HG02938 (cell line): ENCODE measurements around the gene SLC25A47.
A peak's percentile ranks its signal among the peaks of the same experiment; 100 is the strongest.
"Not testable (repeated sequence)": the region's sequence is repeated elsewhere in the genome, so short reads cannot be mapped to it uniquely, and the experiment has no call there.

ENCODE experiments used
- ATAC-seq: cut with Tn5 transposase; IDR thresholded peaks from one replicate; pipeline ENCODE4 v1.9.1; 2021; ENCODE audit warnings: mild to moderate bottlenecking, moderate library complexity; ENCODE audit not compliant: unreplicated experiment

SLC25A47 gene

DNA sequence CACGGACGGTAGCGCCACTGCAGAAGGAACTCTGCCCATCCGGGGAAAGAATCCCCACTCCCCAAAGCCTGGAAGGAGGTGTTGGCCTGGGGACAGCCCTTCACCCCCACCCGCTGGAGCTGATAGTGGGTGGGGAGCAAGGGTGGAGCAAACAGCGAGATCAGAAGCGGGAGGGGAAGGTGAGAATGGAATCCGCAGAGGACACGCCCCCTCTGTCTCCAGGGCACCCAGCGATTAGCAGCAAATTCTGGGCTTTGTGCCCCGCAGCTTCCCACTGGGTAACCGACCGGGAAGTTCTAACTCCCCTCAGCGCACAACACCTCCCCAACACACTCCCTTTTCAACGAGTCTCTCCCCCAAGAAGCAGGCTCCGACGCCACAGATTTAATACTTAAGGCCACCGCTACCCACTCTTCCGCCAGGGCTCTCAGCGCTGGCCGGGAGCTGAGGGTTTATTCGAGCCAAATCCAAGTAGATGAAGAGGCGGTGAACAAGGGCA, 18.3 kb upstream of the SLC25A47 start:
- no peak for ATAC-seq

GRCh38 chr14:100305324-100306100, 17.6 kb upstream of the SLC25A47 start:
- ATAC-seq: no peak

- peak; percentile 70 for ATAC-seq
Observed at GRCh38 chr14:100306101-100306997, 16.8 kb upstream of the SLC25A47 start, which contains the start of gene SLC25A29. Gene SLC25A29, minus strand, starts transcription at chr14:100306444. Its CDS starts 212 bp downstream, at chr14:100306232.

DNA sequence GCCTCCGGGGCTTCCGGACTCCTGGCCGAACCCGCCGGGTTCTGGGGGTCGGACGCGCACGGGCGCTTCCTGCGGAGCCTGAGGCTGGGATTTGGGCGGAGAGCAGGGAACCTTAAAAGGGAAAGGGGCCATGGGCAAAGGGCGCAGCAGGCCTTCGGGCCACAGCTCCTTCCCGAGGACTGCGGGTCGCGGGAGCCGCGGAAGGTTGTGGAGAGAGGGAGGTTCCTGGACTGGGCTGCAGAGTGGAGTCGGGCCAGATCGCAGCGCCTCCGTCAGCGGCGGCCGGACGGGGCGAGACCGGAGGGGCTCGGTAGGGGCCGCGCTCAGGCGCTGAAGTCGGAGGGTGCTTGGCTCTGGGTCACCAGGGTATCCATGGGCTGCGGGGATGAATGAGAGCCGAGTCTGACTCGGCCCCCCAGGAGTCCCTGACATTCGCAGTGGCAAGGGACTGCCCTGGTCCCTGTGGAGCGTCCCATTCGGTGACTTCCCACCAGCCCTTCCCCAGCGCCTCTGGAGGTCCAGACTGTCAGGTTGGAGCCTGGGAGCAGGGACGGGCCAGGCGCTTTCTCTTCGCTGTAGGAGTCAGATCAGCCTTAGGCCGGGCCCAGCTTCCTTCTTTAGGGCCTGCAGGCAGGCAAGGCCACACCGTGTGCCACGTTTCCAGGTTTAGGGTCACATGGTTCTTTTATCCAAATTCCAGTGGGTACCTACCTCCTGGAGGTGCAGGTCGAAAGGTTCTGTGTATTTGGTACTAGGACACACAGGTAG, 16.0 kb upstream of the SLC25A47 start:
- ATAC-seq: peak; percentile 21

- no peak for ATAC-seq
Observed at GRCh38 chr14:100307766-100308426, 15.2 kb upstream of the SLC25A47 start.

DNA sequence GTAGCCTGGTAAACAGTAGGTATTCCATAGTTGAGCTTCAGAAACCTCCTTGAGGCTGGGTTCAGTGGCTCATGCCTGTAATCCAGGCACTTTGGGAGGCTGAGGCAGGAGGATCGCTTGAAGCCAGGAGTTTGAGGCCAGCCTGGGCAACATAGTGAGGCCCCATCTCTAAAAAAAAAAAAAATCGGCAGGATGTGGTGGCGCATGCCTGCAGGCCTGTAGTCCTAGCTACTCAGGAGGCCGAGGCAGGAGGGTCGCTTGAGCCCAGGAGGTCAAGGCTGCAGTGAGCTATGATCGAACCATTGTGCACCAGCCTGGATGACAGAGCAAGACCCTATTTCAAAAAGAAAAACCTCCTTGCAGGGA, 14.7 kb upstream of the SLC25A47 start:
- ATAC-seq: not testable (repeated sequence)

DNA sequence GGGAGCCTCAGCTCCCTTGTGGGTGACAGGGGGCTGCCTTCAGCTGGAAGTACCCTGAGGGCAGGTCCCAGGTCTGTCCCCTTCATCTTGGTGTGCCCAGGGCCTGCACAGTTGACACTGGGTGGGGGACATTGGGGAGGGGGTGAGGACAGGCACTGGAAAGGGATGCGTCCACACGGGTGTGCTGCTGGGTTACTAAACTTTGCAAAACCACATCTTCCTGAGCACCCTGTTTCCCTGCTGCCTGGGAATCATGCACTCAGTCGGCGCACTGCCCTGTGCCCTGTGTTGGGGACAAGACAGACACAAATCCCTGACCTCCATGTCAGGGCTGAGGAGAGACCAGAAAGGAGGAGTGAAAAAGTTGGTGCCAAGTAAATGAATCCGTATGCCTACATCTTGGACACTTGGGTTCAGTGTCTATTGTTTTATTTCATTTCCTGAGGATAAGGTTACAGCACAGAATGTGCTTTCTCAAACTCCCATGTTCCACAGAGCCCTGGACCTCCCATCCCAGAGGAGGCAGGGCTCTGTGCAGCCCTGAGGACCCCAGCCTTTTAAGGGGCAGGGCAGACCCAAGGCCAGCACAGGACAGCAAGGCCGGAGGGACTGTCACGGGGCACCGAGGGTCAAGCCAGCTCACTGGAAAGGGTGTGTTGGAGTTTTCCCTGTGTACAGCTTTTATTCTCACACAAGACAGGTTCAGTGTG, 14.0 kb upstream of the SLC25A47 start:
- no peak for ATAC-seq

GRCh38 chr14:100312110-100312876, 10.8 kb upstream of the SLC25A47 start:
- ATAC-seq: not testable (repeated sequence)

GRCh38 chr14:100312877-100313400, 10.2 kb upstream of the SLC25A47 start:
- ATAC-seq: no peak

- no peak for ATAC-seq
Observed at GRCh38 chr14:100313464-100314230, 9.5 kb upstream of the SLC25A47 start.

GRCh38 chr14:100314724-100315123, 8.4 kb upstream of the SLC25A47 start:
- ATAC-seq: no peak

GRCh38 chr14:100317389-100317788, 5.8 kb upstream of the SLC25A47 start:
- no peak for ATAC-seq

GRCh38 chr14:100317912-100318808, 5.0 kb upstream of the SLC25A47 start:
- ATAC-seq: peak; percentile 75

DNA sequence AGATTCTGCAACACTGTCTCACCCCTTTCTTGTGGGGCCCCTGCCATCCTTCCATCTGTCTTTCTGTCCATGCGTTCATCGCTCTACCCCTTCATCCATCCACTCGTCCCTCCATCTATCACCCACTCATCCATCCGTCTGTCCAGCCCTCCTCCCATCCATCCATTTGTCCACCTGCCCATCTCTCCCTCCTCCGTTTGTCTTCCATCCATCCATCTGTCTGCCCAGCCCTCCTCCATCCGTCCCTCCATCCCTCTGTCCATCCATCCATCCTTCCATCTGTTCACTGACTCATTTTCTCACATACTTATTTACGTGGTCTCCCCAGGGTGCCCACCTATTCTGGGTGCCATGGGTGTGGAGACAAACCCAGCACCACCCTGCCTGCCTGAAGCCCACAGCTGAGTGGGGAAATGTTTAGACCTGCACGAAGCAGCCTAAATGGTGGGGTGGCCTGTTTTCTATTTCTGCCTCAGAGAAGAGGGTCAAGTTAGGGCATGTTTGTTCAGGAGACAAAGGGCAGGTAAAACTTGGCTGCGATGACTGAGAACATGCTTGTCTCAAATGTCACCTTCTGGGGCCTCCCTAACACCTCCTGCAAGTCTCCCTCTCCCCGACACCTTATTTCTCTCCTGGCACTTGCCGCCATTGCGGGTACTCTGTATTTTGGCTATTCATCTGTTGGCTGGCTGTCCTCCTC, 2.8 kb upstream of the SLC25A47 start:
- no peak for ATAC-seq

DNA sequence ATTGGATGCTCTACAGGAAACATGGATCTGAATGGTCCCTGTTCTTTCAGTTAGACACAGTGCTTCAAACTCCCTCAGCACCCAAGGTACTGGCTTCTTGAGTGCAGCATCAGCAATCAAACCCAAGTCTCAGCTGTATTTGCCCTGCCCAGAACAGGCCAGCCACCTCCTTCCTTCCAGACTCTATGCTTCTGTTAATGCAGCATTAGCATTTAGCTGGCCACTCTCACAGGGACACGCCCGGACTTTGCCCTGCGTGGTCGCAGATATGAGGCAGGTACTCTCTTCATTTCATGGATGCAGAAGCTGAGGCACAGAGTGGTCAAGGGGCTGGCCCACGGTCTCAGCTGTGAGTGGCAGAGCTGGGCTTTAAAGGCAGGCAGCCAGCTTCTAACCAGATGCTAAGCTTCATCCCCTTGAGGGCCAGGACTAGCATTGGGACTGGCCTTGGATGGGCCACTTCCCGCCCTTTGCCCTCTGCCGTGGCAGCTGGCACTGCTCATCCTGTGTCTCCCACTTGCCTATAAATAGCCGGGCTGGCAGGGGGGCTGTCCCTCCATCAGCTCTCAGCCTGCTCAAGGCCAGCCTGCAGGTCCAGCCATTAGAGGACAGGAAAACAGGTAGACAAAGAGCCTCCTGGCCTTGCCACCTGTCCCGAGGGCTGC, 1.5 kb upstream of the SLC25A47 start:
- ATAC-seq: no peak
